Epithelial cell of umbilical artery (primary cell): Measurements from ENCODE around the gene PCDHGA5. TPM values are rescaled to one million over a fixed set of nuclear protein-coding genes. Genes with fewer than 3 reads are reported as not detected.

Experiments
- total RNA-seq: library from RNA; depleted of rRNA; stranded (reverse); fragments of >200 nt; gene quantifications from 2 replicates; pipeline ENCODE4 v1.2.3, GENCODE V29; 2014

PCDHGA5 gene
- total RNA-seq, 1 donor from 2014 or later = 0.32 TPM

GRCh38 chr5:141397756-141398551 lies 34.0 kb downstream of the PCDHGA5 start, which contains the start of gene PCDHGB5:
TSS of gene PCDHGB5 (plus strand) at chr5:141397947. CDS start at chr5:141398128, 181 bp downstream.

GRCh38 chr5:141402553-141403243 lies 38.7 kb downstream of the PCDHGA5 start, which contains the start of gene PCDHGA9:
TSS of gene PCDHGA9 (plus strand) at chr5:141402778. CDS start at chr5:141402953, 175 bp downstream.

GRCh38 chr5:141407790-141408505 lies 44.0 kb downstream of the PCDHGA5 start, which contains the start of gene PCDHGB6:
TSS of gene PCDHGB6 (plus strand) at chr5:141408021. CDS start at chr5:141408203, 182 bp downstream.

DNA sequence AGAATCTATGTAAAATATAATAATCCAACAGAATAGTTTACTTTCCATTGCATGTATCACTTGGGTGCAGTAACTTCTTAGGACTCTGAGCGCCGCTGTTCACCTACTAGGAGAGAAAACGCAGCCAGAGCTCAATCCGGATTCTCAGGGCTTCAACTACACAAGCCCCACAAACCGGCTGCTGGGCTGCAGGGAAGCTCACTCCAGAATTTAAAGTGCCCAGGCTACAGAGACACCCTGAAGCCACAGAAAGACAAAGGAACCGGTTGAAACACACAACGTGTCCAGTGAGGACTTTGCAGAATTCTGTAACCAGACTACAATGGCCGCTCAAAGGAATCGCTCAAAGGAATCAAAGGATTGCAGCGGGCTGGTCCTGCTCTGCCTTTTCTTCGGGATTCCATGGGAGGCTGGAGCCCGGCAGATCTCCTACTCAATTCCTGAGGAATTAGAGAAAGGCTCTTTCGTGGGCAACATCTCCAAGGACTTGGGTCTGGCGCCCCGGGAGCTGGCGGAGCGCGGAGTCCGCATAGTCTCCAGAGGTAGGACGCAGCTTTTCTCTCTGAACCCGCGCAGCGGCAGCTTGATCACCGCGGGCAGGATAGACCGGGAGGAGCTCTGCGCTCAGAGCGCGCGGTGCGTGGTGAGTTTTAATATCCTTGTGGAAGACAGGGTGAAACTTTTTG lies 49.0 kb downstream of the PCDHGA5 start, which contains the start of gene PCDHGA10:
Gene PCDHGA10 (plus strand): TSS at position 134 of the 686 bp plus-strand sequence. CDS start 189 bp downstream, at position 323.

Other genes with a start within 250 kb of the PCDHGA5 start
- under 0.01 and 0.15 TPM in 2 replicates for gene PCDHB4, start 242.3 kb upstream of the PCDHGA5 start, total RNA-seq
- under 0.01 and 0.46 TPM in 2 replicates for gene PCDHB5, start 229.0 kb upstream of the PCDHGA5 start, total RNA-seq
- gene PCDHB6, start 214.1 kb upstream of the PCDHGA5 start, total RNA-seq = not detected in 2 replicates
- gene PCDHB7, start 191.5 kb upstream of the PCDHGA5 start, total RNA-seq = under 0.01 TPM in 1 of 2 replicates, not detected in the other
- under 0.01 and 0.15 TPM in 2 replicates for gene PCDHB8, start 186.4 kb upstream of the PCDHGA5 start, total RNA-seq
- under 0.01 TPM in 2 replicates for gene PCDHB16, start 181.8 kb upstream of the PCDHGA5 start, total RNA-seq
- 0.15 TPM in 1 of 2 replicates, not detected in the other for gene PCDHB9, start 177.0 kb upstream of the PCDHGA5 start, total RNA-seq
- 0.30 and 0.32 TPM in 2 replicates for gene PCDHB10, start 171.8 kb upstream of the PCDHGA5 start, total RNA-seq
- under 0.01 and 0.15 TPM in 2 replicates for gene PCDHB11, start 164.5 kb upstream of the PCDHGA5 start, total RNA-seq
- gene PCDHB12, start 155.4 kb upstream of the PCDHGA5 start, total RNA-seq = under 0.01 TPM in 1 of 2 replicates, not detected in the other
- 0.15 and 0.65 TPM in 2 replicates for gene PCDHB13, start 150.2 kb upstream of the PCDHGA5 start, total RNA-seq
- gene PCDHB14, start 140.8 kb upstream of the PCDHGA5 start, total RNA-seq = 0.61 and 0.65 TPM in 2 replicates
- 0.32 and 0.46 TPM in 2 replicates for gene PCDHB15, start 118.8 kb upstream of the PCDHGA5 start, total RNA-seq
- 0.15 TPM in 1 of 2 replicates, not detected in the other for gene SLC25A2, start 60.1 kb upstream of the PCDHGA5 start, total RNA-seq
- gene TAF7, start 43.4 kb upstream of the PCDHGA5 start, total RNA-seq = 76.7 and 85.6 TPM in 2 replicates
- under 0.01 and 0.32 TPM in 2 replicates for gene PCDHGA1, start 33.6 kb upstream of the PCDHGA5 start, total RNA-seq
- gene PCDHGA2, start 25.4 kb upstream of the PCDHGA5 start, total RNA-seq = 0.46 and 0.65 TPM in 2 replicates
- 0.15 and 0.32 TPM in 2 replicates for gene PCDHGA3, start 20.3 kb upstream of the PCDHGA5 start, total RNA-seq
- gene PCDHGB1, start 14.1 kb upstream of the PCDHGA5 start, total RNA-seq = under 0.01 and 0.65 TPM in 2 replicates
- 1.7 and 1.9 TPM in 2 replicates for gene PCDHGA4, start 9.1 kb upstream of the PCDHGA5 start, total RNA-seq
- 0.46 and 0.65 TPM in 2 replicates for gene PCDHGB2, start 4.2 kb upstream of the PCDHGA5 start, total RNA-seq
- gene PCDHGB3, start 6.1 kb downstream of the PCDHGA5 start, total RNA-seq = 0.46 and 1.3 TPM in 2 replicates
- gene PCDHGA6, start 9.7 kb downstream of the PCDHGA5 start, total RNA-seq = 0.76 and 0.97 TPM in 2 replicates
- gene PCDHGA7, start 18.6 kb downstream of the PCDHGA5 start, total RNA-seq = 0.65 and 0.91 TPM in 2 replicates
- gene PCDHGB4, start 23.5 kb downstream of the PCDHGA5 start, total RNA-seq = 4.9 and 10.1 TPM in 2 replicates
- gene PCDHGA8, start 28.5 kb downstream of the PCDHGA5 start, total RNA-seq = 0.46 and 0.97 TPM in 2 replicates
- gene PCDHGB5, start 33.8 kb downstream of the PCDHGA5 start, total RNA-seq = 6.1 and 9.1 TPM in 2 replicates
- gene PCDHGA9, start 38.6 kb downstream of the PCDHGA5 start, total RNA-seq = 0.76 and 0.97 TPM in 2 replicates
- gene PCDHGB6, start 43.9 kb downstream of the PCDHGA5 start, total RNA-seq = 0.97 and 1.1 TPM in 2 replicates
- 2.3 TPM in 2 replicates for gene PCDHGA10, start 48.8 kb downstream of the PCDHGA5 start, total RNA-seq
- gene PCDHGB7, start 53.5 kb downstream of the PCDHGA5 start, total RNA-seq = 2.9 and 3.3 TPM in 2 replicates
- gene PCDHGA11, start 56.9 kb downstream of the PCDHGA5 start, total RNA-seq = 5.3 and 5.8 TPM in 2 replicates
- gene PCDHGA12, start 66.3 kb downstream of the PCDHGA5 start, total RNA-seq = 5.2 and 5.9 TPM in 2 replicates
- gene PCDHGC3, start 111.8 kb downstream of the PCDHGA5 start, total RNA-seq = 6.5 and 7.8 TPM in 2 replicates
- gene PCDHGC4, start 120.9 kb downstream of the PCDHGA5 start, total RNA-seq = 0.32 and 0.46 TPM in 2 replicates
- 0.32 TPM in 1 of 2 replicates, not detected in the other for gene PCDHGC5, start 124.9 kb downstream of the PCDHGA5 start, total RNA-seq